NT2/D1 (cell line): ENCODE data around the gene SSTR4.

Source experiments
- DNase-seq: peaks from one replicate; pipeline ENCODE4 v3.0.0-alpha.2; 2011; ENCODE audit warnings: low read depth, low spot score
- H3K27me3 ChIP-seq: 2 replicates; pipeline ENCODE4 v1.6.0; 2011; ENCODE audit warnings: mild to moderate bottlenecking; ENCODE audit not compliant: insufficient read length, insufficient read depth
- H3K36me3 ChIP-seq: 2 replicates; pipeline ENCODE4 v1.6.1; 2011; ENCODE audit warnings: mild to moderate bottlenecking, low read length, mixed read lengths; ENCODE audit not compliant: insufficient read depth, insufficient read length
- H3K4me1 ChIP-seq: 2 replicates; pipeline ENCODE4 v1.5.1; 2011; ENCODE audit not compliant: insufficient read depth, insufficient read length
- H3K4me3 ChIP-seq: 2 replicates; pipeline ENCODE4 v1.5.1; 2011; ENCODE audit warnings: low read depth; ENCODE audit not compliant: insufficient read length
- H3K9ac ChIP-seq: 2 replicates; pipeline ENCODE4 v1.6.0; 2011; ENCODE audit warnings: low read depth; ENCODE audit not compliant: insufficient read length
- H3K9me3 ChIP-seq: 2 replicates; pipeline ENCODE4 v1.5.1; 2011; ENCODE audit warnings: mild to moderate bottlenecking, low read length; ENCODE audit not compliant: insufficient read depth
- SUZ12 ChIP-seq: IDR thresholded peaks from 2 replicates; pipeline ENCODE4 v1.6.1; 2011; ENCODE audit not compliant: insufficient read length, insufficient read depth; ENCODE audit errors: extremely low read depth
- YY1 ChIP-seq: IDR thresholded peaks from 2 replicates; pipeline ENCODE4 v1.6.1; 2011; ENCODE audit not compliant: insufficient read length, insufficient read depth
- ZNF274 ChIP-seq: IDR thresholded peaks from 2 replicates; pipeline ENCODE4 v1.6.1; 2011; ENCODE audit warnings: mild to moderate bottlenecking, low read depth, low read length

Gene SSTR4

DNA sequence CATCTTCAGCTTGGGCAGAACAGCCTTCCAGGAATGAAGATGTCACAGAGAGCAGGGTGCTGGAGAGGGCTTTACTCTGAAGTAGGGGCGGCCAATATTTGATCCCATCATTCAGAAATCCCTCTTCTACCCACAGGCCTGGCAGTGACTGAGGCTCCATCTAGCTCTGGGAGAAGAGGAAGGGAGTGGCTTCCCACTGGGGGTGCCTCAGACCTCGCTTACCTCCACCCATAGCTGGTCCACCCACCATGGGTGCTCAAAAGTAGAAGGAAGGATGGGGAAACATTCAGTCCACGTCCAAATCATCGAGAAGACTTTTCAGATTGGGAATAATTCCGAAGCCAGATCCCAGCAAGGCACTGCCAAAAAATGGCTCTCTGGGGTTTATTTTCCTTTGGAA lies 26.1 kb downstream of the SSTR4 start:
- TF ChIP-seq SUZ12 (no peak), YY1 (no peak), ZNF274 (no peak)
- H3K36me3 ChIP-seq = no peaks in the 10 kb centered on the region
- peaks cover 9% of the 10 kb centered on the region for H3K9me3 ChIP-seq
- H3K4me3 ChIP-seq = no peak overlapping the region
- no peak for DNase-seq
- peaks cover 3% of the 10 kb centered on the region for H3K4me1 ChIP-seq
- no peaks in the 10 kb centered on the region for H3K27me3 ChIP-seq
- no peak overlapping the region for H3K9ac ChIP-seq

- Histone ChIP-seq H3K36me3 (no peaks in the 10 kb centered on the region), H3K9ac (no peak overlapping the region), H3K27me3 (no peaks in the 10 kb centered on the region), H3K9me3 (peaks cover 3% of the 10 kb centered on the region; the same call in 1 of the 2 replicates), H3K4me1 (peaks cover 3% of the 10 kb centered on the region), H3K4me3 (no peak overlapping the region)
- no peak for TF ChIP-seq ZNF274
- no peak for TF ChIP-seq SUZ12
- no peak for TF ChIP-seq YY1
- DNase-seq = no peak
These were observed 26.8 kb downstream of the SSTR4 start for GRCh38 chr20:23061734-23062561.

GRCh38 chr20:23062632-23063031 lies 27.5 kb downstream of the SSTR4 start:
- no peaks in the 10 kb centered on the region; the same call in 1 of the 2 replicates for H3K9me3 ChIP-seq
- no peak overlapping the region for H3K9ac ChIP-seq
- no peak for DNase-seq
- TF ChIP-seq SUZ12 (no peak), ZNF274 (no peak), YY1 (no peak)
- no peaks in the 10 kb centered on the region for H3K27me3 ChIP-seq
- no peaks in the 10 kb centered on the region for H3K36me3 ChIP-seq
- peaks cover 3% of the 10 kb centered on the region for H3K4me1 ChIP-seq
- H3K4me3 ChIP-seq = no peak overlapping the region

DNA sequence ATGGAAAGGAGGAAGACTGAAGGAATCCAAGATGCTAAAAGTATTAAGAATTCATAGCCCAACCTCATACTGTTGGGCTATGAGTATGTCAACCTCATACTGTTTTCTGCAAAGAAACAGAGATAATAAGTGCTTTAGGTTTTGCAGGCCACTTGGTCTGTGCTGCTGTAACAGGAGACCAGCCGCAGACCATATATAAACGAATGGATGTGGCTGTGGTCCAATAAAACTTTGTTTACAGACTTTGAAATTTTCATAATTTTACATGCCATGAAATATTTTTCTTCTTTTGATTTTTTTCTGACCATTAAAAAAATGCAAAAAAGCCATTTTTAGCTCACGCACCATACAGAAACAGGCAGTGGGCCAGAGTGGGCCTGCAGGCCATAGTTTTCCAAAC lies 28.1 kb downstream of the SSTR4 start:
- no peak for DNase-seq
- H3K4me1 ChIP-seq = peaks cover 3% of the 10 kb centered on the region
- TF ChIP-seq YY1 (no peak), SUZ12 (no peak), ZNF274 (no peak)

GRCh38 chr20:23063581-23063980 lies 28.5 kb downstream of the SSTR4 start:
- H3K4me3 ChIP-seq = no peak overlapping the region
- H3K4me1 ChIP-seq = peaks cover 3% of the 10 kb centered on the region
- no peak for TF ChIP-seq ZNF274
- no peak for TF ChIP-seq SUZ12
- no peak for TF ChIP-seq YY1
- H3K9me3 ChIP-seq = no peaks in the 10 kb centered on the region; the same call in 1 of the 2 replicates
- DNase-seq = no peak
- H3K27me3 ChIP-seq = no peaks in the 10 kb centered on the region
- H3K9ac ChIP-seq = no peak overlapping the region
- H3K36me3 ChIP-seq = no peaks in the 10 kb centered on the region

More for the DNA sequence above, 28.1 kb downstream of the SSTR4 start:
- Histone ChIP-seq H3K4me3 (no peak overlapping the region), H3K9ac (no peak overlapping the region), H3K36me3 (no peaks in the 10 kb centered on the region), H3K9me3 (no peaks in the 10 kb centered on the region; the same call in 1 of the 2 replicates), H3K27me3 (no peaks in the 10 kb centered on the region)

GRCh38 chr20:23065266-23066201 lies 30.4 kb downstream of the SSTR4 start:
- Histone ChIP-seq H3K4me3 (no peak overlapping the region), H3K36me3 (no peaks in the 10 kb centered on the region), H3K27me3 (no peaks in the 10 kb centered on the region), H3K9me3 (no peaks in the 10 kb centered on the region; the same call in 1 of the 2 replicates), H3K9ac (no peak overlapping the region), H3K4me1 (peaks cover 3% of the 10 kb centered on the region)
- TF ChIP-seq YY1 = no peak
- no peak for TF ChIP-seq ZNF274
- no peak for TF ChIP-seq SUZ12
- DNase-seq = no peak
